ENCODE measurements around the gene ASPDH. TPM values are rescaled to one million over a fixed set of nuclear protein-coding genes. Genes with fewer than 3 reads are reported as not detected.

The ASPDH gene
- total RNA-seq, 2 experiments from 2014 or later: not detected

GRCh38 chr19:50553134-50553703, 39.5 kb upstream of the ASPDH start:
- ChIA-PET POLR2A (no interaction called here), CTCF (interaction anchor here (7.9 kb wide), 1 partner anchor 17 kb away, joined by 77 read pairs; no protein-coding TSS in a partner anchor)
- DNase-seq: no peak
- Mint-ChIP-seq H3K27me3 (peaks cover 60% of the 10 kb centered on the region), H3K9me3 (no peaks in the 10 kb centered on the region), H3K36me3 (no peaks in the 10 kb centered on the region), H3K4me1 (ENCODE audit: low read depth) (peaks cover 8% of the 10 kb centered on the region), H3K27ac (no peak overlapping the region), H3K4me3 (no peak overlapping the region)
- intact Hi-C loops (cut with micrococcal nuclease): no loop called here

DNA sequence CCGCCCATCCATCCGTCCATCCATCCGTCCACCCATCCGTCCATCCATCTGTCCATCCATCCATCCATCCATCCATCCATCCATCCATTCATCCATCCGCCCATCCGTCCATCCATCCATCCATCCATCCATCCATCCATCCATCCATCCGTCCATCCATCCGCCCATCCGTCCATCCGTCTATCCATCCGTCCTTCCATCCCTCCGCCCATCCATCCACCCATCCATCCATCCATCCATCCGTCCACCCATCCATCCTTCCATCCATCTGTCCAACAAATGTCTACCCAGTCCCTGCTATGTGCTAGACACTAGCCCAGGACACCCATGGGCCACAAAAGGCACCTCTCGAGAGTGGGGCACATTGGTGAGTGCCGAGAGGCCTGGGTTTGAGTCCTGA, 38.8 kb upstream of the ASPDH start:
- peaks cover 60% of the 10 kb centered on the region for H3K27me3 Mint-ChIP-seq
- no peaks in the 10 kb centered on the region for H3K9me3 Mint-ChIP-seq
- H3K36me3 Mint-ChIP-seq: no peaks in the 10 kb centered on the region
- no peak overlapping the region for H3K4me3 Mint-ChIP-seq
- peaks cover 8% of the 10 kb centered on the region for H3K4me1 Mint-ChIP-seq (ENCODE audit: low read depth)
- ChIA-PET POLR2A (no interaction called here), CTCF (interaction anchor here (7.9 kb wide), 1 partner anchor 16 kb away, joined by 77 read pairs; no protein-coding TSS in a partner anchor)
- intact Hi-C loops (cut with micrococcal nuclease): no loop called here
- no peak overlapping the region for H3K27ac Mint-ChIP-seq
- no peak for DNase-seq

DNA sequence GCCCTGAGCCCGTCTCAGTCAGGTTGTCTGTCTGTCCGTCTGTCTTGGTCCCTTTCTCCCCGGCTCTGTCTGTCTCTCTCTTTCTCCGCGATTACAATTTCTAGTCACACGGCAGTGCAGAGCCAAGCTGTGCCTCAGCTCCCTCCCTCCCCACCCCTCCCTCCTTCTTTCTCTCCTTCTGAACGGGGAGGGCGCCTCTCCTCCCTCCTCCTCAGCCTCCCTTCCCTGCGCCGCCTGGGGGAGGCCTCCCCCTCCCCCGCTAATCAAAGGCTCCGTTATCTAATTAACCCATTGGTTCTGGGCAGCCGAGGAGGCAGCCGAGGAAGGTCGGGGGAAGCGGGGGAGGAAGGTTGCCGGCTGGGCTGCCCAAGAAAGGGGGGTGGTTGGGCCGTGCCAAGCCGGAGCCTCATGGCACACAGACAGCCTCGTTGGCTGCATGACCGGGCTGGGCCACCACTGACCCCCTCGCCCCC, 38.0 kb upstream of the ASPDH start:
- no peak for DNase-seq
- H3K9me3 Mint-ChIP-seq: no peaks in the 10 kb centered on the region
- no peak overlapping the region for H3K4me3 Mint-ChIP-seq
- peaks cover 58% of the 10 kb centered on the region for H3K27me3 Mint-ChIP-seq
- no peak overlapping the region for H3K27ac Mint-ChIP-seq
- H3K36me3 Mint-ChIP-seq: no peaks in the 10 kb centered on the region
- peaks cover 8% of the 10 kb centered on the region for H3K4me1 Mint-ChIP-seq (ENCODE audit: low read depth)
- intact Hi-C loops (cut with micrococcal nuclease): no loop called here
- ChIA-PET CTCF (no interaction called here), POLR2A (no interaction called here)

DNA sequence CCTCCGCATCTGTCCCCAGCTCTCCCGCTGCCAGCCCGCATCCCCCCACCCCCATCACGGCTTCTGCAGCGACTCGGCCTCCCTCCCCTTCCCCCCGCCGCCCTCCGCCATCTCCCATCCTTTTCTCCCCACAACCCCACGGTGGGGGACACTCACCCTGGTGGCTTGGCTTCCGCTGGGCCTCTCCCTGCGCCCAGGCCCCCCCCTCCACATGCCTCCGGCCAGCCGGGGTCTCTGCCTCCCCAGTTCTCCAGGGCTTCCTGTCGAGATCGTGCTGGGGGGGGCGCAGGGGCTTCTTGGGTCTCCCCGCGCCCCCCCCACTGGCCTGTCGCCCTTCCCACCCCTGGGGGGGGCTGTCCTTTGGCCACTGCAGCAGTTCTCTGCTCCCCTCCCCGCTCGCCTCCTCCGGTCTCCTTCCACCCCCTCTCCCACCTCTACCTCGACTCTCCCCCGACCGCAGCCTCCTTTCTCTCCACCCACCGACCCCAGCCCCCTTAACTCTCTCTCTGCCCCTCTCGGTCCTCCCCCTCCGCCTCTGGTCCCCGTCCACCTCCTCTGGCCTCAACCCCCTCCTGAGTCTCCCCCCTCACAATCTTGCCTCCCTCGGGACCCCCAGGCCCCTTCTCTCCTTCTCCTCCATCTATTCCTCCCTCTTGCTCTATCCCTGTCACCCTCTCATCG, 37.5 kb upstream of the ASPDH start:
- Mint-ChIP-seq H3K27ac (no peak overlapping the region), H3K36me3 (no peaks in the 10 kb centered on the region), H3K27me3 (peaks cover 54% of the 10 kb centered on the region), H3K4me1 (ENCODE audit: low read depth) (peaks cover 5% of the 10 kb centered on the region), H3K9me3 (no peaks in the 10 kb centered on the region), H3K4me3 (no peak overlapping the region)
- POLR2A ChIA-PET: no interaction called here
- DNase-seq: no peak
- intact Hi-C loops (cut with micrococcal nuclease): no loop called here
- CTCF ChIA-PET: no interaction called here

GRCh38 chr19:50550594-50550966, 36.9 kb upstream of the ASPDH start:
- intact Hi-C loops (cut with micrococcal nuclease): no loop called here
- Mint-ChIP-seq H3K27ac (no peak overlapping the region), H3K4me1 (ENCODE audit: low read depth) (peaks cover 2% of the 10 kb centered on the region), H3K9me3 (no peaks in the 10 kb centered on the region), H3K36me3 (no peaks in the 10 kb centered on the region), H3K4me3 (no peak overlapping the region), H3K27me3 (peaks cover 52% of the 10 kb centered on the region)
- no peak for DNase-seq
- POLR2A ChIA-PET: no interaction called here
- CTCF ChIA-PET: no interaction called here

GRCh38 chr19:50549927-50550593, 36.3 kb upstream of the ASPDH start:
- Mint-ChIP-seq H3K36me3 (no peaks in the 10 kb centered on the region), H3K4me1 (ENCODE audit: low read depth) (no peaks in the 10 kb centered on the region), H3K4me3 (no peak overlapping the region), H3K27me3 (peaks cover 47% of the 10 kb centered on the region), H3K9me3 (no peaks in the 10 kb centered on the region), H3K27ac (no peak overlapping the region)
- no peak for DNase-seq
- POLR2A ChIA-PET: no interaction called here
- intact Hi-C loops (cut with micrococcal nuclease): no loop called here
- CTCF ChIA-PET: no interaction called here

GRCh38 chr19:50549059-50549926, 35.6 kb upstream of the ASPDH start:
- no peaks in the 10 kb centered on the region for H3K4me1 Mint-ChIP-seq (ENCODE audit: low read depth)
- H3K36me3 Mint-ChIP-seq: no peaks in the 10 kb centered on the region
- CTCF ChIA-PET: no interaction called here
- POLR2A ChIA-PET: no interaction called here
- intact Hi-C loops (cut with micrococcal nuclease): no loop called here
- no peaks in the 10 kb centered on the region for H3K9me3 Mint-ChIP-seq
- DNase-seq: no peak
- H3K27me3 Mint-ChIP-seq: peaks cover 40% of the 10 kb centered on the region
- H3K4me3 Mint-ChIP-seq: no peak overlapping the region
- no peak overlapping the region for H3K27ac Mint-ChIP-seq

DNA sequence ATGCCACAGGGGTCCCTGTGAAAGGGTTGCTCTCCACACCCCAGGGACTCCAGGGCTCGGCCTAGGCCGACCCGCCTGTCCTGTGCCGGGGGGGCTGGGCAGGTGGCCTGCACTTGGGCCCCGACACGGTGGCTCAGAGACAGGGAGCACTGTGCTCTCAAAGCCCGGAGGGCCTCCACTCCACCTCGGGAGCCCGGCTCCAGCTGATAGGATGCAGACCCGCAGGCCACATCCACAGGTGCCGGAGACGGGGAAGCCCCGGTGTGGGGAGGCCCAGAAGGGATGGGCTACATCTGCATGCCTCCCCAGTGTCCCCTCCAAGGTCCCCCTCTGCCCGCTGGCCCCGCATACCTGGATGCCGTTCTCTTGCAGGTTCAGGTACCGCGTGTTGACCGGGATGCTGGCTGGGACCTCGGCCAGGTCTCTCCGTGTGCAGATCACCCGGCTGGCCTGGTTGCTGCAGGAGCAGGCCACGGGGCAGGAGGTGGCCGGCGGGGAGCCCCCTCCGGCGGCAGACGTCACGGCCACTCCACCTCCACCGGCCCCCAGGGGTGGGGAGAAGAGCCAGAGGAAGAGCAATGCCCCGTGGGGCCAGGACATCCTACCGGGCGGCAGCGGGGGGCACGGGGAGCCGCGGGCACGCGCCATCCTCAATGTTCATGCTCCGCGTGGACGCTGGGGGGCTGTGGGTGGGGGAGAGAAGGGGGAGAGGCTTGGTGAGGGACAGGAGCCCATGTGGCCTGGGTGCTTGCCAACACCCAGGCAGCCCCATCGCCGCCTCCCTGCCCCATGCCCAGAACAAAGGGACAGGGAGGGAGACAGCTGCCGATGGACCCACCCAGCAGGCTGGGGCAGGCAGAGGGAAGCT, 34.7 kb upstream of the ASPDH start:
- Mint-ChIP-seq H3K36me3 (no peaks in the 10 kb centered on the region), H3K27ac (no peak overlapping the region), H3K4me1 (ENCODE audit: low read depth) (no peaks in the 10 kb centered on the region), H3K4me3 (no peak overlapping the region), H3K9me3 (no peaks in the 10 kb centered on the region), H3K27me3 (peaks cover 33% of the 10 kb centered on the region)
- POLR2A ChIA-PET: no interaction called here
- intact Hi-C loops (cut with micrococcal nuclease): no loop called here
- CTCF ChIA-PET: interaction anchor here (1.2 kb wide), 1 partner anchor 11 kb away, joined by 5 read pairs; no protein-coding TSS in a partner anchor
- no peak for DNase-seq

- DNase-seq: no peak
- H3K4me3 Mint-ChIP-seq: no peak overlapping the region
- ChIA-PET POLR2A (no interaction called here), CTCF (interaction anchor here (1.2 kb wide), 1 partner anchor 11 kb away, joined by 5 read pairs; no protein-coding TSS in a partner anchor)
- H3K9me3 Mint-ChIP-seq: no peaks in the 10 kb centered on the region
- no peaks in the 10 kb centered on the region for H3K36me3 Mint-ChIP-seq
- intact Hi-C loops (cut with micrococcal nuclease): no loop called here
- H3K27me3 Mint-ChIP-seq: peaks cover 25% of the 10 kb centered on the region
- no peak overlapping the region for H3K27ac Mint-ChIP-seq
- no peaks in the 10 kb centered on the region for H3K4me1 Mint-ChIP-seq (ENCODE audit: low read depth)
Observed at GRCh38 chr19:50547385-50548190, 33.9 kb upstream of the ASPDH start.

GRCh38 chr19:50546527-50547221, 33.0 kb upstream of the ASPDH start:
- ChIA-PET CTCF (no interaction called here), POLR2A (no interaction called here)
- intact Hi-C loops (cut with micrococcal nuclease): no loop called here
- no peaks in the 10 kb centered on the region for H3K9me3 Mint-ChIP-seq
- DNase-seq: no peak
- no peak overlapping the region for H3K4me3 Mint-ChIP-seq
- no peak overlapping the region for H3K27ac Mint-ChIP-seq
- peaks cover 19% of the 10 kb centered on the region for H3K27me3 Mint-ChIP-seq
- no peaks in the 10 kb centered on the region for H3K36me3 Mint-ChIP-seq
- no peaks in the 10 kb centered on the region for H3K4me1 Mint-ChIP-seq (ENCODE audit: low read depth)

DNA sequence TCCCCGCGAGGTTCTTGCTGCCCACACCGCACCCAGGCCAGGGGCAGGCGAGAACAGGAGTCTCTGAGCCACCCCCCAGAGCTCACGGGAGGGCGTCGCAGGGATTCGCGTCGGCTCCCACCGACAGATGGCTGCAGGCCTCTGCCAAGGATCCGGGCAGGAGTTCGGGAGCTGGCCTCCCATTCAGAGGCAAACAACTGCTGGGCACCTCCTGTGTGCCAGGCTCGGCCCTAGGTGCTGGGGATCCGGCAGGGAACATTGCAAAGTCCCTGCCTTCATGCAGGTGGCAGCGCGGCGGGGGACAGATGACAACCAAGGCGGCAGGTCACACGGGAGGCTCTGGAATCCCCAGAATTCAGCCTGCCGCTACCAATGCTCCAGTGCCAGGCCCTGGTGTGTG, 29.2 kb upstream of the ASPDH start:
- intact Hi-C loops (cut with micrococcal nuclease): no loop called here
- DNase-seq: no peak
- no peaks in the 10 kb centered on the region for H3K36me3 Mint-ChIP-seq
- H3K4me3 Mint-ChIP-seq: no peak overlapping the region
- no peaks in the 10 kb centered on the region for H3K4me1 Mint-ChIP-seq (ENCODE audit: low read depth)
- ChIA-PET POLR2A (no interaction called here), CTCF (no interaction called here)
- H3K9me3 Mint-ChIP-seq: no peaks in the 10 kb centered on the region
- H3K27ac Mint-ChIP-seq: no peak overlapping the region
- H3K27me3 Mint-ChIP-seq: peaks cover 7% of the 10 kb centered on the region

Data from activated CD4-positive, alpha-beta memory T cell treated with anti-CD3 and anti-CD28 coated beads for 36 hours (primary cell).